Nephron (organoid): Measurements from ENCODE around the gene MRLN.

Source experiments
- H3K27ac Mint-ChIP-seq, 3 experiments: 2 replicates each; pipeline ENCODE4 v1.8.0; 2020; ENCODE audit warnings: mixed read lengths in 3 of 3, mild to moderate bottlenecking in 2 of 3, moderate library complexity in 1 of 3
- H3K27me3 Mint-ChIP-seq: 2 replicates; pipeline ENCODE4 v1.8.0; 2021; ENCODE audit warnings: low read depth, mild to moderate bottlenecking, moderate library complexity, mixed read lengths
- H3K36me3 Mint-ChIP-seq: 2 replicates; pipeline ENCODE4 v1.8.0; 2020; ENCODE audit warnings: low read depth, mixed read lengths
- H3K4me1 Mint-ChIP-seq: 2 replicates; pipeline ENCODE4 v1.8.0; 2020; ENCODE audit warnings: mixed read lengths
- H3K4me3 Mint-ChIP-seq, 3 experiments: 2 replicates each; pipeline ENCODE4 v1.8.0; 2020; ENCODE audit warnings: mild to moderate bottlenecking in 3 of 3, mixed read lengths in 3 of 3, moderate library complexity in 2 of 3
- H3K9me3 Mint-ChIP-seq: 2 replicates; pipeline ENCODE4 v1.8.0; 2020; ENCODE audit warnings: mixed read lengths
- CTCF ChIP-seq, 3 experiments: fragments of 200-600 bp; sonication (generic); IDR thresholded peaks; one replicate each; pipeline ENCODE4 v1.5.0; 2021; ENCODE audit warnings: antibody characterized with exemption in 3 of 3; ENCODE audit not compliant: unreplicated experiment in 3 of 3

The MRLN gene

GRCh38 chr10:59688921-59689351 is 64.3 kb downstream of the MRLN start:
- no peaks in the 10 kb centered on the region for H3K9me3 Mint-ChIP-seq
- H3K27me3 Mint-ChIP-seq = no peaks in the 10 kb centered on the region
- H3K4me1 Mint-ChIP-seq = peaks cover 8% of the 10 kb centered on the region
- no peak overlapping the region for H3K27ac Mint-ChIP-seq
- peaks cover 10% of the 10 kb centered on the region for H3K36me3 Mint-ChIP-seq
- H3K4me3 Mint-ChIP-seq = no peak overlapping the region
- TF ChIP-seq CTCF (IDR thresholded peaks at IDR 0.05; ENCODE audit: unreplicated experiment in 3 of 3) = no peak

GRCh38 chr10:59687657-59688056 is 65.6 kb downstream of the MRLN start:
- Mint-ChIP-seq H3K36me3 (peaks cover 12% of the 10 kb centered on the region), H3K27me3 (no peaks in the 10 kb centered on the region), H3K9me3 (no peaks in the 10 kb centered on the region), H3K4me1 (peaks cover 12% of the 10 kb centered on the region), H3K27ac (no peak overlapping the region), H3K4me3 (no peak overlapping the region)
- TF ChIP-seq CTCF (IDR thresholded peaks at IDR 0.05; ENCODE audit: unreplicated experiment in 3 of 3) = no peak
